Measurements from ENCODE around the gene MINDY4. TPM values are rescaled to one million over a fixed set of nuclear protein-coding genes. Genes with fewer than 3 reads are reported as not detected.

Gene MINDY4
- total and polyA plus RNA-seq, 8 donors, result 1.6 to 22.8 (median 6.4) TPM; not detected in 1

Other genes with a start within 250 kb of the MINDY4 start
- gene GARS1, start 176.5 kb upstream of the MINDY4 start, total RNA-seq, result 10 to 100 TPM; 37.5 to 76.8 (median 52.5) TPM
- gene GARS1, start 176.5 kb upstream of the MINDY4 start, polyA plus RNA-seq, result 100 to 1,000 TPM in 2 of 3 donors, 10 to 100 TPM in 1; 75.9 to 124 (median 122) TPM
- not detected for gene CRHR2, start 89.0 kb upstream of the MINDY4 start, total RNA-seq
- not detected for gene CRHR2, start 89.0 kb upstream of the MINDY4 start, polyA plus RNA-seq
- 10 to 100 TPM in 2 of 5 donors, 1 to 10 TPM in 3; 1.8 to 27.2 (median 8.4) TPM for gene INMT, start 19.3 kb upstream of the MINDY4 start, total RNA-seq
- gene INMT, start 19.3 kb upstream of the MINDY4 start, polyA plus RNA-seq, result 1 to 10 TPM; 3.2 to 7.2 (median 7.0) TPM
- 100 to 1,000 TPM in 1 of 5 donors, 10 to 100 TPM in 4; 38.2 to 158 (median 64.6) TPM for gene AQP1, start 140.4 kb downstream of the MINDY4 start, total RNA-seq
- 10 to 100 TPM in 1 of 3 donors, 1 to 10 TPM in 2; 3.8 to 83.6 (median 8.7) TPM for gene AQP1, start 140.4 kb downstream of the MINDY4 start, polyA plus RNA-seq
- not detected for gene GHRHR, start 192.5 kb downstream of the MINDY4 start, total RNA-seq
- gene GHRHR, start 192.5 kb downstream of the MINDY4 start, polyA plus RNA-seq, result under 1 TPM in 1 of 3 donors, not detected in 2; 0.33 TPM